ENCODE data around the gene EPHA4.

DNA sequence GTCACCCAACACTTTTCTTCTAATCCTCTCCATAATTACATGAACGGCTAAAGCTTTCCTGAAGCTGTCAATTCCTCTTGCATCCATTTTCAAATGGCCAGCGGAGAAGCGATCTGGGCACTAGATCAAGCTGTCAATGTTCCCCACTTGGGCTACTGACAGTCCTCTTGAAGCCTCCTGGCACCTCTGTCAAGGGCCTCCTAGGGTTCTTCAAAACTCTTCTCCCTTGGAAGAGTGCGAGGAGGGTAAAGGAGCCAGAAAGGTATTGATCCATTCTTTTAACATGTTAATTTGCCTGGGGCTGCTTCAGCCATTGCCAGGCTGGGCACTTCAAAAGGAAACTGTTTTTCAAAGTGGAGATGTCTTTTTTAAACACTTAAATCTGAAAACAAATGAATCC is 19.8 kb downstream of the EPHA4 start:
- no peak for TF ChIP-seq EP300 (IDR thresholded peaks at IDR 0.05)
- TF ChIP-seq, protein P1, sequence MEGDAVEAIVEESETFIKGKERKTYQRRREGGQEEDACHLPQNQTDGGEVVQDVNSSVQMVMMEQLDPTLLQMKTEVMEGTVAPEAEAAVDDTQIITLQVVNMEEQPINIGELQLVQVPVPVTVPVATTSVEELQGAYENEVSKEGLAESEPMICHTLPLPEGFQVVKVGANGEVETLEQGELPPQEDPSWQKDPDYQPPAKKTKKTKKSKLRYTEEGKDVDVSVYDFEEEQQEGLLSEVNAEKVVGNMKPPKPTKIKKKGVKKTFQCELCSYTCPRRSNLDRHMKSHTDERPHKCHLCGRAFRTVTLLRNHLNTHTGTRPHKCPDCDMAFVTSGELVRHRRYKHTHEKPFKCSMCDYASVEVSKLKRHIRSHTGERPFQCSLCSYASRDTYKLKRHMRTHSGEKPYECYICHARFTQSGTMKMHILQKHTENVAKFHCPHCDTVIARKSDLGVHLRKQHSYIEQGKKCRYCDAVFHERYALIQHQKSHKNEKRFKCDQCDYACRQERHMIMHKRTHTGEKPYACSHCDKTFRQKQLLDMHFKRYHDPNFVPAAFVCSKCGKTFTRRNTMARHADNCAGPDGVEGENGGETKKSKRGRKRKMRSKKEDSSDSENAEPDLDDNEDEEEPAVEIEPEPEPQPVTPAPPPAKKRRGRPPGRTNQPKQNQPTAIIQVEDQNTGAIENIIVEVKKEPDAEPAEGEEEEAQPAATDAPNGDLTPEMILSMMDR (IDR thresholded peaks at IDR 0.05) = no peak
- TF ChIP-seq POLR2A (IDR thresholded peaks at IDR 0.05) = no peak
